ENCODE measurements around the gene TMEM207. TPM values are rescaled to one million over a fixed set of nuclear protein-coding genes. Genes with fewer than 3 reads are reported as not detected.

The TMEM207 gene
- total and polyA plus RNA-seq, 2 donors (not counting 1 experiment from before 2014, with no cell fraction given): not detected

GRCh38 chr3:190495354-190495753 is 45.7 kb upstream of the TMEM207 start:
- TF ChIP-seq EZH2 (IDR thresholded peaks at IDR 0.05; ENCODE audit: low read length, missing control alignments) (no peak), CTCF (conservative IDR thresholded peaks at IDR 0.05 in 1 of 2, IDR thresholded peaks at IDR 0.05 in 1 of 2; ENCODE audit: low read depth in 1 of 2, low read length in 2 of 2) (no peak)
- no peaks in the 10 kb centered on the region for H3K27me3 ChIP-seq (ENCODE audit: control insufficient read depth, insufficient read depth, low read length)
- no peaks in the 10 kb centered on the region for H3K9me3 ChIP-seq (ENCODE audit: control insufficient read depth, insufficient read depth, low read depth, low read length)
- no peaks in the 10 kb centered on the region for H4K20me1 ChIP-seq (ENCODE audit: control insufficient read depth, extremely low read depth, insufficient read depth, low read length)
- H3K79me2 ChIP-seq (ENCODE audit: control insufficient read depth, insufficient read depth, low read length): no peaks in the 10 kb centered on the region
- H2AFZ ChIP-seq (ENCODE audit: low read length): no peak overlapping the region
- H3K4me1 ChIP-seq (ENCODE audit: control insufficient read depth, extremely low read depth, insufficient read depth, low read length): no peaks in the 10 kb centered on the region
- no peak overlapping the region for H3K4me3 ChIP-seq (replicated peaks in 1 of 4; ENCODE audit: control extremely low read depth in 1 of 4, insufficient read depth in 1 of 4, low read depth in 3 of 4, low read length in 4 of 4)
- no peak overlapping the region for H3K4me2 ChIP-seq (ENCODE audit: extremely low read depth, insufficient read depth, low read length)
- no peak overlapping the region for H3K27ac ChIP-seq (ENCODE audit: insufficient read depth, low read length)
- no peak for DNase-seq (ENCODE audit: low read depth in 2 of 2)
- H3K36me3 ChIP-seq (ENCODE audit: control insufficient read depth, insufficient read depth, low read length): no peaks in the 10 kb centered on the region
- H3K9ac ChIP-seq (ENCODE audit: insufficient read depth, low read length): no peak overlapping the region

GRCh38 chr3:190494907-190495306 is 45.2 kb upstream of the TMEM207 start:
- H3K4me3 ChIP-seq (replicated peaks in 1 of 4; ENCODE audit: control extremely low read depth in 1 of 4, insufficient read depth in 1 of 4, low read depth in 3 of 4, low read length in 4 of 4): no peak overlapping the region
- TF ChIP-seq CTCF (conservative IDR thresholded peaks at IDR 0.05 in 1 of 2, IDR thresholded peaks at IDR 0.05 in 1 of 2; ENCODE audit: low read depth in 1 of 2, low read length in 2 of 2) (no peak), EZH2 (IDR thresholded peaks at IDR 0.05; ENCODE audit: low read length, missing control alignments) (no peak)
- H3K9ac ChIP-seq (ENCODE audit: insufficient read depth, low read length): no peak overlapping the region
- no peak for DNase-seq (ENCODE audit: low read depth in 2 of 2)
- no peaks in the 10 kb centered on the region for H3K36me3 ChIP-seq (ENCODE audit: control insufficient read depth, insufficient read depth, low read length)
- no peaks in the 10 kb centered on the region for H3K79me2 ChIP-seq (ENCODE audit: control insufficient read depth, insufficient read depth, low read length)
- H3K4me1 ChIP-seq (ENCODE audit: control insufficient read depth, extremely low read depth, insufficient read depth, low read length): no peaks in the 10 kb centered on the region
- no peak overlapping the region for H2AFZ ChIP-seq (ENCODE audit: low read length)
- no peaks in the 10 kb centered on the region for H4K20me1 ChIP-seq (ENCODE audit: control insufficient read depth, extremely low read depth, insufficient read depth, low read length)
- H3K4me2 ChIP-seq (ENCODE audit: extremely low read depth, insufficient read depth, low read length): no peak overlapping the region
- H3K27ac ChIP-seq (ENCODE audit: insufficient read depth, low read length): no peak overlapping the region
- H3K9me3 ChIP-seq (ENCODE audit: control insufficient read depth, insufficient read depth, low read depth, low read length): no peaks in the 10 kb centered on the region
- H3K27me3 ChIP-seq (ENCODE audit: control insufficient read depth, insufficient read depth, low read length): no peaks in the 10 kb centered on the region

GRCh38 chr3:190492966-190493365 is 43.3 kb upstream of the TMEM207 start:
- H3K79me2 ChIP-seq (ENCODE audit: control insufficient read depth, insufficient read depth, low read length): no peaks in the 10 kb centered on the region
- H3K4me1 ChIP-seq (ENCODE audit: control insufficient read depth, extremely low read depth, insufficient read depth, low read length): no peaks in the 10 kb centered on the region
- H3K9ac ChIP-seq (ENCODE audit: insufficient read depth, low read length): no peak overlapping the region
- H3K27me3 ChIP-seq (ENCODE audit: control insufficient read depth, insufficient read depth, low read length): no peaks in the 10 kb centered on the region
- H3K27ac ChIP-seq (ENCODE audit: insufficient read depth, low read length): no peak overlapping the region
- no peak for DNase-seq (ENCODE audit: low read depth in 2 of 2)
- no peak overlapping the region for H2AFZ ChIP-seq (ENCODE audit: low read length)
- H3K4me2 ChIP-seq (ENCODE audit: extremely low read depth, insufficient read depth, low read length): no peak overlapping the region
- no peaks in the 10 kb centered on the region for H3K36me3 ChIP-seq (ENCODE audit: control insufficient read depth, insufficient read depth, low read length)
- TF ChIP-seq EZH2 (IDR thresholded peaks at IDR 0.05; ENCODE audit: low read length, missing control alignments) (no peak), CTCF (conservative IDR thresholded peaks at IDR 0.05 in 1 of 2, IDR thresholded peaks at IDR 0.05 in 1 of 2; ENCODE audit: low read depth in 1 of 2, low read length in 2 of 2) (no peak)
- no peak overlapping the region for H3K4me3 ChIP-seq (replicated peaks in 1 of 4; ENCODE audit: control extremely low read depth in 1 of 4, insufficient read depth in 1 of 4, low read depth in 3 of 4, low read length in 4 of 4)
- H3K9me3 ChIP-seq (ENCODE audit: control insufficient read depth, insufficient read depth, low read depth, low read length): no peaks in the 10 kb centered on the region
- H4K20me1 ChIP-seq (ENCODE audit: control insufficient read depth, extremely low read depth, insufficient read depth, low read length): no peaks in the 10 kb centered on the region
